ENCODE results near the gene WDR45B. TPM values are rescaled to one million over a fixed set of nuclear protein-coding genes. Genes with fewer than 3 reads are reported as not detected.

The WDR45B gene
- total RNA-seq, 1 donor from 2014 or later, result 41.4 TPM

DNA sequence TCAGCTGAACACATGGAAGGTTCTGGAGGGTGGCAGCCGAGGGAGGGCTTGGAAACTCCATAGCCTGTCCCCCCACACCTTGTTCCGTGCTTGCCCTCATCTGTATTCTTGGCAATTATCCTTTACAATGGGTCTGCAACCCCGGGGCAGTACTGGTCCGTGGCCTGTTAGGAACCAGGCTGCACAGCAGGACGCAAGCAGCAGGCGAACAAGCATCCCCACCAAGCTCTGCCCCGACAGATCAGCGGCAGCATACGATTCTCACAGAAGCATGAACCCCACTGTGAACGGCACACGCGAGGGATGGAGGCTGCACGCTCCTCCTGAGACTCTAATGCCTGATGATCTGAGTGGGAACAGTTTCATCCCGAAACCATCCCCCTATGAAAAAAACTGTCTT, 6.2 kb downstream of the WDR45B start:
- no peak for DNase-seq
- TF ChIP-seq, protein P1, sequence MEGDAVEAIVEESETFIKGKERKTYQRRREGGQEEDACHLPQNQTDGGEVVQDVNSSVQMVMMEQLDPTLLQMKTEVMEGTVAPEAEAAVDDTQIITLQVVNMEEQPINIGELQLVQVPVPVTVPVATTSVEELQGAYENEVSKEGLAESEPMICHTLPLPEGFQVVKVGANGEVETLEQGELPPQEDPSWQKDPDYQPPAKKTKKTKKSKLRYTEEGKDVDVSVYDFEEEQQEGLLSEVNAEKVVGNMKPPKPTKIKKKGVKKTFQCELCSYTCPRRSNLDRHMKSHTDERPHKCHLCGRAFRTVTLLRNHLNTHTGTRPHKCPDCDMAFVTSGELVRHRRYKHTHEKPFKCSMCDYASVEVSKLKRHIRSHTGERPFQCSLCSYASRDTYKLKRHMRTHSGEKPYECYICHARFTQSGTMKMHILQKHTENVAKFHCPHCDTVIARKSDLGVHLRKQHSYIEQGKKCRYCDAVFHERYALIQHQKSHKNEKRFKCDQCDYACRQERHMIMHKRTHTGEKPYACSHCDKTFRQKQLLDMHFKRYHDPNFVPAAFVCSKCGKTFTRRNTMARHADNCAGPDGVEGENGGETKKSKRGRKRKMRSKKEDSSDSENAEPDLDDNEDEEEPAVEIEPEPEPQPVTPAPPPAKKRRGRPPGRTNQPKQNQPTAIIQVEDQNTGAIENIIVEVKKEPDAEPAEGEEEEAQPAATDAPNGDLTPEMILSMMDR (IDR thresholded peaks at IDR 0.05; ENCODE audit: borderline replicate concordance), result no peak
- Histone ChIP-seq H3K9me3 (replicated peaks) (no peaks in the 10 kb centered on the region), H3K4me3 (no peak overlapping the region), H3K27me3 (ENCODE audit: low read depth) (no peaks in the 10 kb centered on the region), H3K27ac (replicated peaks) (no peak overlapping the region), H3K36me3 (peaks cover 51% of the 10 kb centered on the region), H3K4me1 (peaks cover 15% of the 10 kb centered on the region)
- intact Hi-C loops (cut with micrococcal nuclease), result no loop called here

DNA sequence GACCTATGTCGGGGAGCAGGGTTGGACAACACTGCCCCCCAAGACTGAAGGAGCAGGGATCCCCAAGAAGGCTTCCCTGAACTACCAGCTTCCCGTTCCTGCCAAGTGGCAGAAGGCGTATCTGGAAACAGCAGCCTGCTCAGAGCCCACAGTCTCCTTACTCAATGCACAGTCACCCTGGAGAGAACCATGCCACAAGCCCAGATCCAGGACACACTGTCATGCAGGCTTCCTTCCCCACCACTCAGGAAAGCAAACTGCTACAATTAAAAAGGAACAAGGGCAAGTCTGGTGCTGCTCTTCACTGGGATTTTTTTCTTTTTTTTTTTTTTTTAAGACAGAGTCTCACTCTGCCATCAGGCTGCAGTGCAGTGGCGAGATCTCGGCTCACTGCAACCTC, 8.2 kb downstream of the WDR45B start:
- peaks cover 51% of the 10 kb centered on the region for H3K36me3 ChIP-seq
- no peak overlapping the region for H3K4me3 ChIP-seq
- intact Hi-C loops (cut with micrococcal nuclease), result no loop called here
- TF ChIP-seq, protein P1 (IDR thresholded peaks at IDR 0.05; ENCODE audit: borderline replicate concordance), result no peak
- no peaks in the 10 kb centered on the region for H3K27me3 ChIP-seq (ENCODE audit: low read depth)
- peaks cover under 1% of the 10 kb centered on the region for H3K4me1 ChIP-seq
- H3K27ac ChIP-seq (replicated peaks), result no peak overlapping the region
- no peak for DNase-seq
- H3K9me3 ChIP-seq (replicated peaks), result no peaks in the 10 kb centered on the region

DNA sequence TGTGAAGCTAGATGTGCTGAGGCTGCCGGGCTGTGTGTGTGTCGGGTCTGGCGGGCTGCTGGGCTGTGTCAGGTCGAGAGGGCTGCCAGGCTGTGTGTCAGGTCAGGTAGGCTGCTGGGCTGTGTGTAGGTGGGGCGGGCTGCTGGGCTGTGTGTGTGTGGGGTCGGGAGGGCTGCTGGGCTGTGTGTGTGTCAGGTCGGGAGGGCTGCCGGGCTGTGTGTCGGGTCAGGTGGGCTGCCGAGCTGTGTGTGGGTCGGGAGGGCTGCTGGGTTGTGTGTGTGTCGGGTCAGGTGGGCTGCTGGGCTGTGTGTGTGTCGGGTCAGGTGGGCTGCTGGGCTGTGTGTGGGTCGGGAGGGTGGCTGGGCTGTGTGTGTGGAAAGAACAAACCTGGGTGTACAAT, 8.6 kb downstream of the WDR45B start:
- no peak overlapping the region for H3K4me3 ChIP-seq
- intact Hi-C loops (cut with micrococcal nuclease), result no loop called here
- H3K36me3 ChIP-seq, result peaks cover 53% of the 10 kb centered on the region
- no peaks in the 10 kb centered on the region for H3K9me3 ChIP-seq (replicated peaks)
- H3K27me3 ChIP-seq (ENCODE audit: low read depth), result no peaks in the 10 kb centered on the region
- no peak for DNase-seq
- no peak overlapping the region for H3K27ac ChIP-seq (replicated peaks)
- TF ChIP-seq, protein P1 (IDR thresholded peaks at IDR 0.05; ENCODE audit: borderline replicate concordance), result no peak
- H3K4me1 ChIP-seq, result peaks cover 5% of the 10 kb centered on the region

DNA sequence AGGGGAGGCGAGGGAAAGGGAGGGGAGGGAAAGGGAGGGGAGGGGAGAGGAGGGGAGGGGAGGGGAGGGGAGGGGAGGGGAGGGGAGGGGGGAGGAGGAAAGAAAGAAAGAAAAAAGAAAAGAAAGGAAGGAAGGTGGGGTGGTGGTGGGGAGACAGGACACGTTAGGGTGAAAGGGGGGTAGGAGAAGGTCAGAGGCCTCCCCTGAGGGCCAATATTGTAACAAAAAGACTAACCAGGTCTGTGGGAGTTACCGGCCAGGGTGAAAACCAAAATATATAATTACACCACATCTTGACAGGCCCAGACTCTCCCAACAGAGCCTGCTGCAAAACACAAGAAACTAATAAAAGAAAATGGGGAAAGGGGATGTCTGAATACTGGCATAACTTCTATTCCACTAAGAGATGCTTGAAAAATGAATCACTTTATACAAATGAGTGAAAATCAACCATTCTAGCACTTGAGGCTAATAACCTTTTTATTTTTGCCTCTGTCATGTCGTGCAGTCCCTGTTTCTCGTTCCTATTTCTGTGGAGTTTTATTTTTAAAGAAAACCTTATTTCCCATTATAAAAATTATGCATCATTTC, 10.0 kb downstream of the WDR45B start:
- Histone ChIP-seq H3K27me3 (ENCODE audit: low read depth) (no peaks in the 10 kb centered on the region), H3K4me1 (peaks cover 5% of the 10 kb centered on the region), H3K36me3 (peaks cover 52% of the 10 kb centered on the region), H3K4me3 (no peak overlapping the region), H3K27ac (replicated peaks) (no peak overlapping the region), H3K9me3 (replicated peaks) (no peaks in the 10 kb centered on the region)
- TF ChIP-seq, protein P1 (IDR thresholded peaks at IDR 0.05; ENCODE audit: borderline replicate concordance), result no peak
- DNase-seq, result no peak
- intact Hi-C loops (cut with micrococcal nuclease), result no loop called here

DNA sequence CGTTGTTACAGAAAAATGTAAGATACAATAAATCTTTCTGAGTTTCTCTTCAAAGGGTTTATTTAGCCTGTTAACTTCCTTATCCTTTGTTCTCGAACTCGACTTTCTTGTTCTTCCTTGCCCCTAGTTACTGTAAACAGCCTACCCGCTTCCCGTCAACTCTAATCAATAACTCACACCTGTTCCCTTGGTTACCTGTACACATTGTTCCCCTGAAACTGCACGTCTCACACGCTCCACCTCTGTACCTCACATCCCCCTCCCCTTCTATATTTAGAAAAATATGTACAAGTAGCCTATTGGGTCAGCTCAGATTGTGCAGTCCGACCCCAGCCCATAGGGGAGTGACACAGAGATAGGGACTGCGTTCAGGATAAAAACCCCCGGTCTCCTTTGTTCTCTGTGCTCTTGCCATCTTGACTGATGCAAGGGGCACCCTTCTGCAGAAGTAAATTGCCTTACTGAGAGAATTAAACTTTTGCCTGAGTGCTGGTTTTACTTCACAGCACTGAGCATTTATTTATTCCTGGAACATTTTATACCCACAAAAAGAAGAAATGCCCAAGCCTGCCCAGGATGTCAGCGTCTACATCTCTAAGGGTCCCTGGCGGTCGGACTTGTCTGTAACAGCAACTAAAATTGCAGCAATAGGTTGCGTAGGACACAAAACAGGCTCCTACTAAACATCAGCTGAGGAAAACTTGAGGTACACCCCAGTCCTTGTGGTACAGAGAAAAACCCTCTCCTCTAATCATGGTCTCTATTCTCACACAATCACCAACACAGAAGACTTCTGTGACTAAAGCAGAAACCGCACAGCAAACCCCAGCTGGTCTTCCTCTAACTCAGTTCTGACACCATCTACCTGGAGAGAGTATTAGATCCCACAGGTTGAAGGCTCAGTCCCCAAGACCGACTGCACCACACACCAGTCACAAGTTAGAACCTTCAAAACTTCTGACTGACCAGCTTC, 11.3 kb downstream of the WDR45B start:
- H3K27me3 ChIP-seq (ENCODE audit: low read depth), result no peaks in the 10 kb centered on the region
- H3K9me3 ChIP-seq (replicated peaks), result no peaks in the 10 kb centered on the region
- peaks cover 5% of the 10 kb centered on the region for H3K4me1 ChIP-seq
- intact Hi-C loops (cut with micrococcal nuclease), result no loop called here
- TF ChIP-seq, protein P1 (IDR thresholded peaks at IDR 0.05; ENCODE audit: borderline replicate concordance), result no peak
- no peak overlapping the region for H3K4me3 ChIP-seq
- no peak for DNase-seq
- peaks cover 39% of the 10 kb centered on the region for H3K36me3 ChIP-seq
- H3K27ac ChIP-seq (replicated peaks), result no peak overlapping the region
